Chondrocyte (in vitro differentiated cells): ENCODE measurements around the gene SPDYE16. TPM values are rescaled to one million over a fixed set of nuclear protein-coding genes. Genes with fewer than 3 reads are reported as not detected.
"Not testable (repeated sequence)": the region's sequence is repeated elsewhere in the genome, so short reads cannot be mapped to it uniquely, and the experiment has no call there.

ENCODE experiments used
- DNase-seq: peaks from one replicate; pipeline ENCODE4 v3.0.0; 2021; ENCODE audit warnings: mixed read lengths, low spot score
- H3K27ac Mint-ChIP-seq: one replicate; pipeline ENCODE4 v1.8.0; 2021; ENCODE audit warnings: mild to moderate bottlenecking, moderate library complexity, mixed read lengths; ENCODE audit not compliant: unreplicated experiment
- H3K27me3 Mint-ChIP-seq: 2 replicates; pipeline ENCODE4 v1.8.0; 2021; ENCODE audit warnings: low read depth, mixed read lengths
- H3K36me3 Mint-ChIP-seq: 2 replicates; pipeline ENCODE4 v1.8.0; 2021; ENCODE audit warnings: low read depth, mixed read lengths
- H3K4me1 Mint-ChIP-seq: 2 replicates; pipeline ENCODE4 v1.8.0; 2021; ENCODE audit warnings: low read depth, mild to moderate bottlenecking, mixed read lengths
- H3K4me3 Mint-ChIP-seq: one replicate; pipeline ENCODE4 v1.8.0; 2021; ENCODE audit warnings: mild to moderate bottlenecking, moderate library complexity, mixed read lengths; ENCODE audit not compliant: unreplicated experiment
- H3K9me3 Mint-ChIP-seq: 2 replicates; pipeline ENCODE4 v1.8.0; 2021; ENCODE audit warnings: low read depth, mixed read lengths
- total RNA-seq: library from RNA; stranded (reverse); gene quantifications from 3 replicates; pipeline ENCODE4 v1.2.1, GENCODE V29; 2021

SPDYE16 gene
- total RNA-seq, 1 donor from 2014 or later = not detected

- H3K36me3 Mint-ChIP-seq, H3K4me1 Mint-ChIP-seq: not testable (repeated sequence)
Observed at GRCh38 chr7:76499201-76499923, 43.7 kb downstream of the SPDYE16 start.

DNA sequence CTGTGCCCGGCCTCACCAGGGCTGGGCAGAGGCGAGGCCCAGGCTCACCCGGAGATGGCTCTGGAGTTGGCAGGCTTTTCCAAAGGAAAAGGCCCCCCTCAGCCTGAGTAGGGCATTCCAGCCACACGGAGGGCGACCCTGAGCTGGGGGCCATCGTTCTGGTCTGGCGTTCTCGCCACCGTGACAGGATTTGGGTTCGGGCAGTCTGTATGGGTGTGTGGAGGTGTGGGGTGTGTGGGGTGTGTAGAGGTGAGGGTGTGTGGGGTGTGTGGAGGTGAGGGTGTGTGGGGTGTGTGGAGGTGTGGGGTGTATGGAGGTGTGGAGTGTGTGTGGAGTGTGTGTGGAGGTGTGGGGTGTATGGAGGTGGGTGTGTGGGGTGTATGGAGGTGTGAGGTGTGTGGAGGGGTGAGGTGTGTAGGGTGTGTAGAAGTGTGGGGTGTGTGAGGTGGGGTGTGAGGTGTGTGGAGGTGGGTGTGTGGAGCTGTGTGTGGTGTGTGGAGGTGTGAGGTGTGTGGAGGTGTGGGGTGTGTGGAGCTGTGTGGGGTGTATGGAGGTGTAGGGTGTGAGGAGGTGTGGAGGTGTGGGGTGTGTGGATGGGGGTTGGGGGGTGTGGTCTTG, 44.4 kb downstream of the SPDYE16 start:
- not testable (repeated sequence) for H3K27ac Mint-ChIP-seq, H3K9me3 Mint-ChIP-seq

More at GRCh38 chr7:76499201-76499923, 43.7 kb downstream of the SPDYE16 start:
- not testable (repeated sequence) for H3K27me3 Mint-ChIP-seq, H3K9me3 Mint-ChIP-seq, H3K27ac Mint-ChIP-seq, DNase-seq, H3K4me3 Mint-ChIP-seq

GRCh38 chr7:76497918-76498582, 45.0 kb downstream of the SPDYE16 start:
- H3K36me3 Mint-ChIP-seq, H3K4me1 Mint-ChIP-seq, H3K9me3 Mint-ChIP-seq, H3K27me3 Mint-ChIP-seq, H3K27ac Mint-ChIP-seq, H3K4me3 Mint-ChIP-seq, DNase-seq: not testable (repeated sequence)

More for the DNA sequence above, 44.4 kb downstream of the SPDYE16 start:
- not testable (repeated sequence) for H3K4me1 Mint-ChIP-seq, DNase-seq, H3K36me3 Mint-ChIP-seq, H3K27me3 Mint-ChIP-seq, H3K4me3 Mint-ChIP-seq

- H3K27ac Mint-ChIP-seq, DNase-seq, H3K4me3 Mint-ChIP-seq, H3K27me3 Mint-ChIP-seq, H3K4me1 Mint-ChIP-seq, H3K36me3 Mint-ChIP-seq, H3K9me3 Mint-ChIP-seq: not testable (repeated sequence)
Observed at GRCh38 chr7:76495717-76496116, 47.4 kb downstream of the SPDYE16 start.

GRCh38 chr7:76492139-76492538, 51.0 kb downstream of the SPDYE16 start:
- H3K27ac Mint-ChIP-seq, H3K4me1 Mint-ChIP-seq, H3K9me3 Mint-ChIP-seq, H3K36me3 Mint-ChIP-seq, H3K27me3 Mint-ChIP-seq, H3K4me3 Mint-ChIP-seq, DNase-seq: not testable (repeated sequence)

DNA sequence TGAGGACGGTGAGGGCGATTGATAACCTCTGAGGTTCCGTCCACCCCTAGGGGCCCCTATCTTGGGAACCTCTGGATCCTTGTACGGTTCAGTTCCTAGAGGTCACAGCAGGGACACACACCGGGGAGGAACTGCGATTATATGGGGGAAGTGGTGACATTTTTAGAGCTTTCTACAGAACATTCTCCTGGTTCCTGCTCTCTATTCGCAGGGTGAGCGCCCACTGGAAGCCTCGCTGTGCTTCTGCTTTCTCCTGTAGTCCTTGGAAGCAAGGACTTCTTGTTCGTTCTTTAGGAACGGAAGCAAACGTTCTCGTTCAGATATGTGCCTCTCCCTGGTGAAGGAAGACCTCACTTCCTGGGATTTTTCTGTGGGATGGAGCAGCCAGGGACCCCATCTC, 55.1 kb downstream of the SPDYE16 start:
- not testable (repeated sequence) for H3K4me3 Mint-ChIP-seq, H3K9me3 Mint-ChIP-seq, H3K27me3 Mint-ChIP-seq, DNase-seq, H3K27ac Mint-ChIP-seq, H3K4me1 Mint-ChIP-seq, H3K36me3 Mint-ChIP-seq

GRCh38 chr7:76486618-76487017, 56.5 kb downstream of the SPDYE16 start:
- H3K4me3 Mint-ChIP-seq, H3K4me1 Mint-ChIP-seq, H3K27me3 Mint-ChIP-seq, H3K36me3 Mint-ChIP-seq, H3K9me3 Mint-ChIP-seq, DNase-seq, H3K27ac Mint-ChIP-seq: not testable (repeated sequence)

GRCh38 chr7:76485822-76486610, 57.1 kb downstream of the SPDYE16 start:
- H3K4me1 Mint-ChIP-seq, DNase-seq, H3K27me3 Mint-ChIP-seq, H3K27ac Mint-ChIP-seq, H3K9me3 Mint-ChIP-seq, H3K36me3 Mint-ChIP-seq, H3K4me3 Mint-ChIP-seq: not testable (repeated sequence)

DNA sequence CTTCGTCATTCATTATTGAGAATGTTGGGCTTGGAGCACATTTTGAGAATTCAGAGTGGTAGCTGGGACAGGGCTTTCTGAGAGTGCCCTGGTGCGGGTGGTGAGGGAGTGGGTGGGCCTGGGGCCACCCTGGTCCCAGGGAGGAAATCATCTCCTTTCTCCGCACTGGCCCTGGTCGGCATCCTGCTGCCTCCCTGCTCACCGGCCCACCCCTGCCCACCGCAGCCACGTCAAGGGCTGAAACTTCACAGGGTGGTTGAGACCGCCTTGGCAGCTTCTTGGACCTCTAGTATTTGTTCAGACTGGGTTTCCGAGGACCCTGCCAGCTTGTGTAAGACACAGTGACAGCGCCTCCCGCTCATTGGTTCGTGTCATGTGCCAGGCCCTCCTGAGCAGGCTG, 58.6 kb downstream of the SPDYE16 start:
- not testable (repeated sequence) for H3K27ac Mint-ChIP-seq, H3K9me3 Mint-ChIP-seq, H3K4me1 Mint-ChIP-seq, H3K4me3 Mint-ChIP-seq, H3K36me3 Mint-ChIP-seq, DNase-seq, H3K27me3 Mint-ChIP-seq

DNA sequence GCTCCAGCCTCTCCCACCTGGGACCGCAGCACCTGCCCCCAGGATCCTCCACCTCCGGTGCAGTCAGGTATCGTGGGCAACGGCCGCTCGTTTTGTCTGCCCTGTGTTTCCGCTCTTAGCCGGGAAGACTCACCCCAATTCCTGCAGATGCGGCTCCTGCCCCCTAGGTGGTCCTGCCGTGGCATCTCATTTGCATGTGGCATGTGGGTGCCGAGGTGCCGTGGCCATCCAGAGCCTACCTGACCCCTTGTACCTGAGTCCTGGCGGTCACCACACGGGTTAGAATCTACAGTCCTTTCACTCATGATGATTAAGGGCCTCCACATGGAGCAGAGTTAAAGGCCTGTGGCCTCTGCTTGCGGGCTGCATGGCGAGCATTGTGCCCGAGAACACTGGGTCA, 60.0 kb downstream of the SPDYE16 start:
- H3K27ac Mint-ChIP-seq, H3K4me1 Mint-ChIP-seq, DNase-seq, H3K27me3 Mint-ChIP-seq, H3K4me3 Mint-ChIP-seq, H3K36me3 Mint-ChIP-seq, H3K9me3 Mint-ChIP-seq: not testable (repeated sequence)

DNA sequence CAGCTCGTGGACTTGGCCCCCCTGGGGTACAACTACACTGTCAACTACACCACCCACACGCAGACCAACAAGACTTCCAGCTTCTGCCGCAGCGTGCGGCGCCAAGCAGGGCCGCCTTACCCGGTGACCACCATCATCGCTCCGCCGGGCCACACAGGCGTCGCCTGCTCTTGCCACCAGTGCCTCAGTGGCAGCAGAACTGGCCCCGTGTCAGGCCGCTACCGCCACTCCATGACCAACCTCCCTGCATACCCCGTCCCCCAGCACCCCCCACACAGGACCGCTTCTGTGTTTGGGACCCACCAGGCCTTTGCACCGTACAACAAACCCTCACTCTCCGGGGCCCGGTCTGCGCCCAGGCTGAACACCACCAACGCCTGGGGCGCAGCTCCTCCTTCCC, 60.4 kb downstream of the SPDYE16 start:
- not testable (repeated sequence) for DNase-seq, H3K36me3 Mint-ChIP-seq, H3K9me3 Mint-ChIP-seq, H3K27me3 Mint-ChIP-seq, H3K4me3 Mint-ChIP-seq, H3K27ac Mint-ChIP-seq, H3K4me1 Mint-ChIP-seq
